Body of pancreas (tissue), 4 donors: ENCODE measurements around the gene ACSF2. TPM values are rescaled to one million over a fixed set of nuclear protein-coding genes. Genes with fewer than 3 reads are reported as not detected.
"Not testable (repeated sequence)": the region's sequence is repeated elsewhere in the genome, so short reads cannot be mapped to it uniquely, and the experiment has no call there.

Experiments
- ATAC-seq: fragments of 150-250 bp; one replicate; pipeline ENCODE4 v1.9.1; 2016
- DNase-seq, 4 donors: peaks; one replicate each; pipeline ENCODE4 v3.0.0-alpha.2; 2019
- H3K27ac ChIP-seq, 4 donors: fragments of 200-600 bp; sonication (generic); 1 replicate in 3 of 4; 2 replicates in 1 of 4; pipeline versions ENCODE4 v1.5.1 to v1.6.1; 2016 to 2019; ENCODE audit warnings: mild to moderate bottlenecking in 1 of 4, mixed read lengths in 1 of 4, moderate library complexity in 1 of 4
- H3K27me3 ChIP-seq, 2 donors: fragments of 200-600 bp; sonication (generic); one replicate each; pipeline ENCODE4 v1.6.0; 2016; ENCODE audit warnings: mild to moderate bottlenecking in 1 of 2
- H3K36me3 ChIP-seq, 2 donors: fragments of 200-600 bp; sonication (generic); replicated peaks in 1 of 2; 2 replicates each; pipeline ENCODE4 v1.5.1; 2016; ENCODE audit warnings: low read depth in 2 of 2; ENCODE audit not compliant: insufficient read depth in 1 of 2
- H3K4me1 ChIP-seq: fragments of 200-600 bp; sonication (generic); one replicate; pipeline ENCODE4 v1.6.0; 2016
- H3K4me3 ChIP-seq, 2 donors: fragments of 200-600 bp; sonication (generic); 1 replicate in 1 of 2; 2 replicates in 1 of 2; pipeline ENCODE4 v1.5.1; 2016 to 2019
- H3K9me3 ChIP-seq, 3 donors: fragments of 200-600 bp; sonication (generic); 1 replicate in 2 of 3; 2 replicates in 1 of 3; pipeline ENCODE4 v1.5.1; 2016
- POLR2A ChIP-seq, 3 donors: fragments of 450-650 bp; IDR thresholded peaks; one replicate each; pipeline ENCODE4 v1.6.1; 2016; ENCODE audit warnings: antibody characterized with exemption in 3 of 3, mild to moderate bottlenecking in 2 of 3
- WGBS, 2 donors: methylation state at CpG; one replicate each; pipeline ENCODE4 v1.1.5; 2017; 5-methylcytosine and 5-hydroxymethylcytosine counted together
- intact Hi-C: fragments of 100-400 bp; cut with DNase I; formaldehyde crosslinking; loops from one replicate; pipeline ENCODE4 v1.15.1; 2023
- total RNA-seq, 2 donors: library from RNA; depleted of rRNA; stranded (reverse); fragments of >200 nt; gene quantifications; one replicate each; pipeline ENCODE4 v1.1.0, GENCODE V29; 2016
- TF ChIP-seq, protein P1 (sequence below), 7 experiments: fragments of 450-650 bp in 4 of 7; fragments of 200-600 bp in 3 of 7; sonication (generic) in 3 of 7; IDR thresholded peaks; one replicate each; pipeline ENCODE4 v1.5.1; 2016 to 2019; ENCODE audit warnings: antibody characterized with exemption in 7 of 7

ACSF2 gene
- total RNA-seq, 2 donors from 2014 or later = 18.7 to 120 TPM

DNA sequence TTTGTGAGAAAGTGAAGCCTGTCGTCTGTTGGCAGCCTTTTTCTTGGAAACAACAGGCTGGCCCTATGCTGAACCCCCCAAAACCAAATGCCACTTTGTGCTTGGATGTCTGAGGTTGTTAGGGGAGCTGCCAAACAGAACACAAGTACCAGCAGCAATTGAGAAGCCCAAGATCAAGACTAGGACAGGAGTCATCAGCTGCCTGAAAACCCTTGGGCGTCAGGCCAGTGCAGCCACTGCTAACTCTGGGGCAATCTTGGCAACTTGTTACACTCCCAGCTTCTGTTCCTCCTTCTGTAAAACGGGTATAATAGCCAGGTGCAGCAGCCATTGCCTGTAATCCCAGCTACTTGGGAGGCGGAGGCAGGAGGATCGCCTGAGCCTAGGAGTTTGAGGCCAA lies 19.4 kb upstream of the ACSF2 start:
- TF ChIP-seq, protein P1, sequence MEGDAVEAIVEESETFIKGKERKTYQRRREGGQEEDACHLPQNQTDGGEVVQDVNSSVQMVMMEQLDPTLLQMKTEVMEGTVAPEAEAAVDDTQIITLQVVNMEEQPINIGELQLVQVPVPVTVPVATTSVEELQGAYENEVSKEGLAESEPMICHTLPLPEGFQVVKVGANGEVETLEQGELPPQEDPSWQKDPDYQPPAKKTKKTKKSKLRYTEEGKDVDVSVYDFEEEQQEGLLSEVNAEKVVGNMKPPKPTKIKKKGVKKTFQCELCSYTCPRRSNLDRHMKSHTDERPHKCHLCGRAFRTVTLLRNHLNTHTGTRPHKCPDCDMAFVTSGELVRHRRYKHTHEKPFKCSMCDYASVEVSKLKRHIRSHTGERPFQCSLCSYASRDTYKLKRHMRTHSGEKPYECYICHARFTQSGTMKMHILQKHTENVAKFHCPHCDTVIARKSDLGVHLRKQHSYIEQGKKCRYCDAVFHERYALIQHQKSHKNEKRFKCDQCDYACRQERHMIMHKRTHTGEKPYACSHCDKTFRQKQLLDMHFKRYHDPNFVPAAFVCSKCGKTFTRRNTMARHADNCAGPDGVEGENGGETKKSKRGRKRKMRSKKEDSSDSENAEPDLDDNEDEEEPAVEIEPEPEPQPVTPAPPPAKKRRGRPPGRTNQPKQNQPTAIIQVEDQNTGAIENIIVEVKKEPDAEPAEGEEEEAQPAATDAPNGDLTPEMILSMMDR (IDR thresholded peaks at IDR 0.05) = no peak
- TF ChIP-seq POLR2A (IDR thresholded peaks at IDR 0.05) = no peak
- DNase-seq = no peak
- WGBS, 2 donors = 68 to 77% methylated on average over 5 of the region's 5 CpGs
- H3K36me3 ChIP-seq = no peaks in the 10 kb centered on the region
- H3K4me1 ChIP-seq = peaks cover 12% of the 10 kb centered on the region
- no peak overlapping the region for H3K4me3 ChIP-seq
- no peak for ATAC-seq
- no peaks in the 10 kb centered on the region for H3K27me3 ChIP-seq
- H3K9me3 ChIP-seq = no peaks in the 10 kb centered on the region
- no peak overlapping the region for H3K27ac ChIP-seq
- intact Hi-C loops = no loop called here

DNA sequence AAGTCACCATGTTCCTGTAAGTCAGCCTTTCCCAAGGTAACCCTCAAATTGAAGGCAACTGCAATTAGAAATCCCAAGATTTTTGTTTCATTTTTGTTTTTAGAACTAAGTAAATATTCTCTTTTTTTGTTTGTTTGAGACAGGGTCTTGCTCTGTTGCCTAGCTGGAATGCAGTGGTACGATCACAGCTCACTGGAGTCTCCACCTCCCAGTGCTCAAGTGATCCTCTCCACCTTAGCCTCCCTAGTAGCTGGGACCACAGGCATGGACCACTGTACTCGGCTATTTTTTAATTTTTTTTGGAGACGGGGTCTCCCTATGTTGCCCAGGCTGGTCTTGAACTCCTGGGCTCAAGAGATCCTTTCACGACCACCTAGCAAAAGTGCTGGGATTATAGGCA lies 18.1 kb upstream of the ACSF2 start:
- H3K4me3 ChIP-seq = no peak overlapping the region
- no peaks in the 10 kb centered on the region for H3K9me3 ChIP-seq
- H3K36me3 ChIP-seq = no peaks in the 10 kb centered on the region
- WGBS, 2 donors = 65 to 72% methylated on average over 4 of the region's 4 CpGs
- H3K27me3 ChIP-seq = no peaks in the 10 kb centered on the region
- no peak for ATAC-seq
- DNase-seq = no peak
- intact Hi-C loops = no loop called here
- no peaks in the 10 kb centered on the region for H3K4me1 ChIP-seq
- TF ChIP-seq, protein P1 (IDR thresholded peaks at IDR 0.05) = no peak
- no peak for TF ChIP-seq POLR2A (IDR thresholded peaks at IDR 0.05)
- H3K27ac ChIP-seq = no peak overlapping the region

DNA sequence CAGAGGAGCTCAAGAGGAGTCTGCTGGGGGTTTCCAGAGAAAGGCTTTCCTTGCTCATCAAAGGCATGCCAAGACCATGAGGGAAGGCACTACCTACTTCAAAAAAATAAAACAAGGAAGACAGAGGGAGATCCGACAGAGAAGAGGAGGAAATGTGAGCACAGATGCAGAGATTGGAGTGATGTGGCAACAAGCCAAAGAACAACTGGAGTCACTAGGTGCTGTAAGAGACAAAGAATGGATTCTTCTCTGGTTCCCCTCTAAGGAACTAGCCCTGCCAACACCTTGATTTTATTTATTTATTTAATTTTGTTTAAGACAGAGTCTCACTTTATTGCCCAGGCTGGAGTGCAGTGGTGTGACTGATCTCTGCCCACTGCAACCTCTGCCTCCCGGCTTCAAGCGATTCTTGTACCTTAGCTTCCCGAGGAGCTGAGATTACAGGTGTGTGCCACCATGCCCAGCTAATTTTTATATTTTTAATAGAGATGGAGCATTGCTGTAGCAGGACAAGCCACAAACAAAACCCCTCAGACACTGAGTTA lies 13.8 kb upstream of the ACSF2 start:
- no peak for DNase-seq
- no peak for TF ChIP-seq POLR2A (IDR thresholded peaks at IDR 0.05)
- TF ChIP-seq, protein P1 (IDR thresholded peaks at IDR 0.05) = no peak
- Histone ChIP-seq H3K9me3 (no peaks in the 10 kb centered on the region), H3K4me3 (no peak overlapping the region), H3K27me3 (no peaks in the 10 kb centered on the region), H3K27ac (no peak overlapping the region), H3K4me1 (no peaks in the 10 kb centered on the region), H3K36me3 (no peaks in the 10 kb centered on the region)
- 83 to 87% methylated on average over 4 of the region's 4 CpGs for WGBS, 2 donors
- no peak for ATAC-seq
- intact Hi-C loops = no loop called here

DNA sequence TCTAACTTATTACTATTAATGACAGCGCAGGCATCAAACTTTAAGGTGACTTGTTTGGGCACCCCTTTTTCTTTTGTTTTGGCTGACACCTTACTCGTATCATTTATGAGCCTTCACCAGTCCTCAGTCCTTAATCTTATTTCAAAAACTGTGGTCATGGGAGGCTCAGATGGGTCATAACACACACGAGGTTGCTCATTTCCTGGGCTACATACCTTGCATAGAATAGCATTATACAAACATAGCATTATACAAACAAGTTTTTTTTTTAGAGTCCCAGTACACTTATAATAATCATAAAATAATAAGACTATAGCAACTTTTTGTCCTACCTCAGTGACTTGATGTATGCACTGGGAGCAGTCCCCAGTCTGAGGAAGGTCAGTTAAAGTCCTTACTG lies 11.2 kb upstream of the ACSF2 start:
- intact Hi-C loops = no loop called here
- 72 to 81% methylated on average over 3 of the region's 3 CpGs for WGBS, 2 donors
- no peak for TF ChIP-seq POLR2A (IDR thresholded peaks at IDR 0.05)
- TF ChIP-seq, protein P1 (IDR thresholded peaks at IDR 0.05) = no peak

DNA sequence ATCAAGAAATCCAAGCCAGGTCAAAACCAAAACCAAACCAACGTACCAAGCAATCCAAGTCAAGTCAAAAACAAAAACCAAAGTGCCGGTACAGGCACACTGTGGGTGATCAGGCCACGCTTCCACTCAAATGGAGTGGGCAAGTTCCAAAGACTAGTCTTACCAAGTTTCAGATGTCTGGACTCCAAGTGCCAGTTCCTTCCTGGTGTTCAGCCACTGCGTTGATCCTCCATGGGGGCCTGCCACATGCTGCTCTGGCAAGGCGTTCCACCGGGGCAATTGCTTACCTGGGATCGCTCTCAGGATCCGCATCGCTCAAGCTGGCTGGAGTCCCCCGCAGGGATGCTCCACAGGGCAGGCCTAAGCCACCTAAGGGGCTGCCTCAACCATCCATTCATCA lies 6.4 kb upstream of the ACSF2 start:
- H3K4me3 ChIP-seq, ATAC-seq, intact Hi-C loops, H3K27me3 ChIP-seq, H3K36me3 ChIP-seq, H3K27ac ChIP-seq, DNase-seq, H3K9me3 ChIP-seq: not testable (repeated sequence)
- peaks cover 34% of the 10 kb centered on the region for H3K4me1 ChIP-seq
- 97% methylated on average over 3 to 10 of the region's 10 CpGs for WGBS, 2 donors

More for the DNA sequence above, 11.2 kb upstream of the ACSF2 start:
- DNase-seq (no peak), ATAC-seq (no peak)
- Histone ChIP-seq H3K9me3 (no peaks in the 10 kb centered on the region), H3K4me3 (no peak overlapping the region), H3K36me3 (no peaks in the 10 kb centered on the region), H3K27ac (no peak overlapping the region), H3K4me1 (no peaks in the 10 kb centered on the region), H3K27me3 (no peaks in the 10 kb centered on the region)
